HG02571 (cell line): ENCODE results near the gene PPP1R14B.

ENCODE experiments used
- ATAC-seq: cut with Tn5 transposase; IDR thresholded peaks from one replicate; pipeline ENCODE4 v1.9.1; 2021; ENCODE audit warnings: mild to moderate bottlenecking, moderate library complexity; ENCODE audit not compliant: unreplicated experiment

PPP1R14B gene

DNA sequence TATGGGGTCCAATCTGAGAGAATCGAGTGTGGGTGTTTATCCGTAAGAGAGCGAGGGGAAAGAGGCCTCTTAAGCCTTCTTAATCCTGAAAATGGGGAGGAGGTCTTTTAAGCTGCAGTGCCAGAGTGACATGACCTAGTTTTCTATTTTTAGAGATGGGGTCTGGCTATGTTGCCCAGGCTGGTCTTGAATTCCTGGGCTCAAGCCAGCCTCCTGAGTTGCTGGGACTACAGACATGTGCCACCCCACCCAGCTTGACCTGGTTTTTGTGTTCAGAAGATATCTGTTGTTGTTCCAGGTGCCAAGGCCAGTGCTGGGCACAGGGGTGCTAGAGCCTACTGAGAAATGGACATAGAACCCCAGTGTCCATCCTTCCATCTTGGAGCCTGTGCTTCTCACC, 36.3 kb upstream of the PPP1R14B start:
- ATAC-seq, result no peak

DNA sequence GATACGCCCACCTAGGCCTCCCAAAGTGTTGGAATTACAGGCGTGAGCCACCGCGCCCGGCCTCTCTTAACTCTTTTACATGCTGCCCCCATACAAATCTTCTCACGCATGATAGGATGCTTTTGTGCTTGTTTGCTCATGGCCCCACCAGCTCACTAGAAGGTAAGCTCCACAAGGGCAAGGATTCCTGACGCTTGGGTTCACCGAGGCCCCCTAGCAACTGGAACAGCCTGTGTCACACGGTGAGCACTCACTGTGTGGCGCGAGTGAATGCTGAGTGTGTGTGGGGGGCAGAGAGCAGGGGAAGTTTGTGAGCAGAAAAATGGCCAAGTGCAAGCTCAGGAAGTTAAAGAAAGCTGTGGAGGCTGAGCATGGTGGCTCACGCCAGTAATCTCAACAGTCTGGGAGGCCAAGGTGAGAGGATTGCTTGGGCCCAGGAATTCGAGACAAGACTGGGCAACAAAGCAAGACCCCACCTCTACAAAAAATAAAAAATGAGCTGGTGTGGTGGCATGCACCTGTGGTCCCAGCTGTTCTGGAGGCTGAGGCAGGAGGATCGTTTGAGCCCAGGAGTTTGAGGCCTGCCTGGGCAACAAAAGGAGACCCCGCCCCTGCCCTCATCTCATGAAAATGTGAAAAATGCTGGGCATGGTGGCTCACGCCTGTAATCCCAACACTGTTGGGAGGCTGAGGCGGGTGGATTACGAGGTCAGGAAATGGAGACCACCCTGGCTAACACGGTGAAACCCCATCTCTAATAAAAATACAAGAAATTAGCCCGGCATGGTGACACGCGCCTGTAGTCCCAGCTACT, 35.4 kb upstream of the PPP1R14B start:
- no peak for ATAC-seq

DNA sequence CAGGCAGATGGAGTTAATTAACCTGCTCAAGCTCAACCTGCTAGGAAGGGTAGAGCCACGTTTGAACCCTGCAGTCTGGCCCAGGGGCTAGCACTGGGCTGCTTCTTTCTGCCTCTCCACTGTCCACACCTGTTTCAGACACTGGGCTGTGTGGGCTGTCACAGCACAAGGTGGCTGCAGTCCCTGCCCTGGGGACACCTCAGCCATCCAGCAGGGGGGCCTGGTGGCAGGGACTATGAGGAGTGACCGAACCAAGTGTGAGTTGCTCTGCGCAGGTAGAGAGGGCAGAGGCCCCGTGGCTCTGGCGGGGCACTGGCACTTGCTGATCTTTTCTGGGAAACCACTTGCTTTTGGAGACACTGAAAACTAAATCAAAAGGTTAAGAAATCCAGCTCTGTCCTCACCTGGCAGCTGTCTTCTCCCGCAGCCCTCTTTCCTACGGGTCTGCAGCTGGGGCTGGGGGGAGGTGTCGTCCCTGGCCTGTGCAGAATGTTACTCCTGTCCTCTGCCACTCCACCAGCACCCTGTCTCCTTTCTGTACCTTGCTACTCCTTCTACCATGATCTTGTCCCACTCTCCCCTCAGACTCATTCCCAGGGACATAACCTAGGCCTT, 31.9 kb upstream of the PPP1R14B start:
- no peak for ATAC-seq

DNA sequence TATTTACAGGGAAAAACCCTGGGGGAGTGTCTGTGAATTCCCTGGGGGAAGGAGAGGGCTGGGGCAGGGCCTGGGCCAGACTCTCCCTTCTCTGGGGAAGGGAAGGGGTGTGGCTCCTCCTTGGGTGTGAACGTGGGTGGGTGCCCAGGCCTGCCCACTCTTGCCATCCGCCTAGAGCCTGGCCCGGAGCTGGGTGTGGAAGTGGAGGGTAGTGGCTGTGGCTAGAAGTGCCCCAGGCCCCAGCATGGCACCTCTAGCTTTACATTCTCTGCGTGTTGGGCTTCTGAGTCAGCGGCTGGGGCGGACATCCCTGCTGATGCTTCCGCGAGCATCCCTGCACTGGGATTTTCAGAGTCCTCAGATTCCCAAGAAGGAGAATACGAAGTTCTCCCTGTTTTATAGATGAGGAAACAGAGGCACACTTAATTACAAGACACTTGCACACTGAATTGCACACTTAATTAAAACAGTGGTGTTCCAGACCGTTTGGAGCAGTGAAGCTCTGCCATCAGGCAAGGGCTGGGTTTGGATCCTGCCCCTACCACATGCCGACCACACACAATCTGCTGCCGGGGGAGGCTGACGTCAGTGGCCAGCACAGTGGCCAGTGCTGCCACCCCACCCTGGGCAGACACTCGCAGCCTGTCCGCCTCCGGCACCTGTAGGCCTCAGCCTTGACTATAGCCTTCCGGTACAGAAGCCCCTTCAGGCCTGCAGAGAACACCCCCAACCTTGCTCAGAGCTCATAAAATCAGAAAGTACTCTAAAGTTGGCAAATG, 30.1 kb upstream of the PPP1R14B start:
- ATAC-seq, result no peak

DNA sequence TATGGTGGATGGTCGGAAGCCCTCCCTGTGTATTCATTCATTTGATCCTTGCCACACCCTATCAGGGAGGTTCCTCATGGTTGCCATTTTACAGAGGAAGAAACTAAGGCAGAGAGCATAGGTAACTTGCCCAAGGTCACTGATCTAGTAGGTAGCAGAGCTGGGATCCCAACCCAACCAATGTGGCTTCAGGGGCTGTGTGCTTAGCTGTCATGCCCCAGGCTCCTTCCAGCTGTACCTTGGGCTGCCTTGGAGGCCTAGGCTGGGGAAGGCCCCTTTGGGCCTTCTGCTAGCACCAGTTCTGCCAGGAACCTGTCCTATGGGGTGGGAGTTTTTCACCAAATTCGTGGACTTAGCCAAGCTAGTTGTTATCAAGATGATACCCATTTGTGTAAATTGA, 29.1 kb upstream of the PPP1R14B start:
- no peak for ATAC-seq

DNA sequence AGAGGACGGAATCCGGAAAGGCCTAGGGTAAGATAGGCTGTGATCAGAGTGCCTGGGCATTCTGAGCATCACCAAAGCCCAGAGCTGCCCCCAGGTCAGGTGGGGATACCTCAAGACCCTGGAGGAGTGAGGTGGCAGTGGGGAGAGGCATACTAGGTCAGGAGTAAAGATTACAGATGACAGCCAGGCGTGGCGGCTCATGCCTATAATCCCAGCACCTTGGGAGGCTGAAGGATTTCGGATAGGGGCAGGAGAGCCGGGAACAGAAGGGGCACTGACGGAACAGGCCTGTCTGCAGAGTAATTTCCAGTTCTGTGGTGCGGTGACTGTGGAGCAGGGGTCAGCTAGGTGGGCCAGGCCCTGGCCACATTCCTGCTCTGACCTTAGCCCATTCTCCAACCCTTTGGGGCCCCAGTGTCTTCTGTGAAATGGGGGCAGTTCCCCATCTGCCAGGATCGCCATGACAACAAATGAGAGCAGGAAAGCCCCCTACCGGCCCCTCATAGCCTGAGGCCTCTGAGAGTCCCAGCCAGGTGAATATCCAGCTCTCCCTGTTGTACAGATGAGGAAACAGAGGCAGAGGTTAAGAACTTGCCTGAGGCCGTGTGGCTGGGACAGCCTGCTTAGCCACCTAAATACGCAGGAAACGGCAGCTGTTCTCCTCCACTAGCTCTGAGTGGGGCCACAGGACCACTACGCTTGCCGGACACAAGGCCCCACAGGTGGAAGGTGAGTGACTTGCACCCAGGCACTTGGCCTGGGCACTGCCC, 28.5 kb upstream of the PPP1R14B start:
- ATAC-seq, result no peak

DNA sequence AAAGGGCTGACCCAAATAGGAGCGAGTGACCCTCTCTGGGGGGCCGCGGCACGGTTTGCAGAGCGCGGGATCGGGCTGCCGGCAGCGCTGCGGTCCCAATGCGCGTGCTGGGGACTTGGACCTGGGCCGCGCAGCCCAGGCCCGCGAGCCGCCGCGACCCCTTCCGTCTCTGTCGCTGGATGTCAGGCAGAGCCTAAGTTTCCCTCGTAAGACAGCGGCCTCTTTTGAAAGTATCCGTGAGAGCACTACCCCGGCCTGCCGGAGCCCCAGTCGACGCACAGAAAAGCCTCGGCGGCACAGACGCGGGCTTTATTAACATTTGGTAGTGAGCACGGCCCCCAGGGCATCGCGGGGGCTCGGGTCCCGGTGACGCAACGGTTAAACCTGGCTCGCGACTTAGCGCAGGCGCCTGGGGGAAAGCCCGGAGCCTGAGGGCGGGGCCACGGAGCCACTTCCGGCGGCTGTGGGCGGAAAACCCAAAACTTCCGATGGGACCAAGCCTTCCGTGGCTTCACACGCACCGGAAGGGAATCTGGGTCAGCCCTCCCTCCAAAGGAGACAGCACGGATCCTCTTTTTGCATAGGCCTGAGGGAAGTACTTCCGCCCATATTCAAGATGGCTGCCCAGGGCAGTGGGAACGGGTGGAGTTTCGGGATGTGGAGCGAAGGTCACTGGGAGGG, 22.9 kb upstream of the PPP1R14B start:
- peak; percentile 71 for ATAC-seq

DNA sequence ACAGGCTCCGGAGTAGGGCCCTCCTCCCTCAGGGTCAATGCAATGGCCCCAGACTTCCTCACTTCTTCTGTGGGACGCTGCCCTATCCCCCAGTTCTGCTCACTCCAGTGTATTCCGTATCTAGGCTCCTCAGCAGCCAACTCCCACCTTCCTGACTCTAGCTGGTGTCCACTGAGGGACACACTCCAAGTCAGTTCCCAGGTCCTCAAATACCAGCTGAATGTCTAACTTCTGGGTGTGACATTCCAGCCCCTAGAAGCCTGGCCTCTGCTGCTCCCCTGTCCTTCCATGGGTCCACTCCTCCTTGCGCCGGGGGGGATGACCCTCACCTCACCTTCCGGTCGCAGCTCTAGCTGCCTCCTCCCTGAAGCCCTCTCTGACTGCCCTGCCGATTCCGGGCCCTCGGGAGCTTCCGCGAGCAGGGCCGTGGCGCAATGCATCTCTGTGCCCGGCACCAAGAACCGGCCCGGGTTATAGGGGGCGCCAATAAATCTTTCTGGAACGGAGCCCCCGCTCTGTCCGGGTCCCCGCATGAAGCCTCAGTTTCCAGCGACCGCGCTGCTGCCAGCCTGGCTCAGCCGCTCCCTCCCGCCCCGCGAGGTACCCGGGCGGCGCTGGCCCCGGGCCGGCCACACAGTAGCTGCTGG, 22.3 kb upstream of the PPP1R14B start:
- peak; percentile 4 for ATAC-seq

DNA sequence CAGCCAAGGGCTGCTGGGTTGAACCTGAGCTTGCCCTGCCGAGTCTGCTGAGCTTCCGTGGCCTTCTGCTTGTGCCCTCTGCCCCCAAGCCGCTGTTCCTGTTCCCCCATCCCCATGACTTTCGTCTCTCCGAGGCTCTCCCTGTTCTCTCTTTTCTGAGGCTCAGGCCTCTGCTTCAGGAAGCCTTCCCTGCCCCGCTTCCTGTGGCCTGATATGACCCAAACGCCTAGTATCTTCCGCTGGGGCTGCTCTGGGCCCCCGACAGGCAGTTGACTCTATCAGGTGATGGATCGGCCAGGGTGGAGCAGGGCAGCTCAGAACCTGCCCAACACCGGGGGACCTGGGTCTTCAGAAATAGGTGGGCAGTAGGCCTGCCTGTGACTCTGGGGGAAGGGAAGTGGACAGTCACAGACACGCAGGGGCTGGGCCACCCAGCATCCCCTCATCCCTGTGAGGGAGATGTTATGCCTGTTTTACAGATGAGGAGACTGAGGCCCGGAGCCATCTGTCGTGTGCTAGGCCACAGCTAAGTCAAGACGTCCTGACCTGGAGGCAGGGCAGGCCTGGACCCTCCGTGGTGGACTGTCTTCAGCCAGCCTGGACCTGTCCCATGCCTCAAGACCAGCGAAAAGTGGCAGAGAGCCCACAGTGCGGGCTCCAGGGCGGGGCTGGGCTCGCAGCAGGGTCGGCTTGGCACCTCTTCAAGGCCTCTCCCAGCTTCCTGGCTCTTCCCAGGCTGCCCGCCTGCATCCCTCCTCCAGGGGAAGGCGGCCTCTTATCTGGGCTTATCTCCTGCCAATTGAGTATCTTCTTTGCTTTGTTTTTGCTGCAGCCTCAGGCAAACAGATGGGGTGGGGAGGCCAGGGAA, 21.5 kb upstream of the PPP1R14B start:
- no peak for ATAC-seq

DNA sequence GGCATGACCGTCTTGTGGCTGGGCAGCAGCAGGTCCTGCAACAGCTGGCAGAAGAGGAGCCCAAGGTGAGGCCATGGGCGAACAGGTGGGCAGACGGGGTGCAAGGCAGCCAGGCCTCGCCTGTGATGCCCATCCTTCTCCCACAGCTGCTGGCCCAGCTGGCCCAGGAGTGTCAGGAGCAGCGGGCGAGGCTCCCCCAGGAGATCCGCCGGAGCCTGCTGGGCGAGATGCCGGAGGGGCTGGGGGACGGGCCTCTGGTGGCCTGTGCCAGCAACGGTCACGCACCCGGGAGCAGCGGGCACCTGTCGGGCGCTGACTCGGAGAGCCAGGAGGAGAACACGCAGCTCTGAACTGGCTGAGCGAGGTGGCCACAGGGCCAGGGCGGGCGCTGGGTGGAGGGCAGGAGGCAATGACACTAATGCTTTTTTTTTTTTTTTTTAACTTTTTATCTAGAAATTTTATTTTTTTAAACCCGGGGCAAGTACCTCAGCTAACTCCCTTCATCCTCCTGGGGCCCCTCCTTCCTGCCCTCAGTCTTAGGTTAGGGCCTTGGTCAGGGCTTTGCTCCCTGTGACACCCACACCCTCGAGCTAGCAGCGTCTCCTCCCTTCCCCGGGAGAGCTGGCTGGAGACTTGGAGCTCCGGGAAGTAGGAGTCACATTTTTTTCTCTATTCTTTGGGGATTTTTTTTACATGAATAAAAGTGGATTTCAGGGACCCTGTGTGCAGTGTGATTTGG, 20.6 kb upstream of the PPP1R14B start:
- ATAC-seq, result no peak

DNA sequence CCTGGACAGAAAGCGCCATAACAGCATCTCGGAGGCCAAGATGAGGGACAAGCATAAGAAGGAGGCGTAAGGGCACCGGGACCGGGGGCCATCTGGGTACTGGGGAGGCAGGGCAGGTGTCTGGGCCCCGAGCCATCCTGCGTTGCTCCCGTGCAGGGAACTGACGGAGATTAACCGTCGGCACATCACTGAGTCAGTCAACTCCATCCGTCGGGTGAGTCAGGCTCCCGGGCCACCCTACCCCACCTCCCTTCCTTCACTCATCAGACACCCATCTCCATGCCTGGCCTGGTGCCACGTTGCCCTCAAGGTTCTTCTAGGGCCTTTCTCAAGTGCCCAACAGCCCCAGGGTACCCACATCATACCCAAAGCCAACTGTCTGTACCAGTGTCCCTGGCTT, 19.6 kb upstream of the PPP1R14B start:
- ATAC-seq, result no peak

DNA sequence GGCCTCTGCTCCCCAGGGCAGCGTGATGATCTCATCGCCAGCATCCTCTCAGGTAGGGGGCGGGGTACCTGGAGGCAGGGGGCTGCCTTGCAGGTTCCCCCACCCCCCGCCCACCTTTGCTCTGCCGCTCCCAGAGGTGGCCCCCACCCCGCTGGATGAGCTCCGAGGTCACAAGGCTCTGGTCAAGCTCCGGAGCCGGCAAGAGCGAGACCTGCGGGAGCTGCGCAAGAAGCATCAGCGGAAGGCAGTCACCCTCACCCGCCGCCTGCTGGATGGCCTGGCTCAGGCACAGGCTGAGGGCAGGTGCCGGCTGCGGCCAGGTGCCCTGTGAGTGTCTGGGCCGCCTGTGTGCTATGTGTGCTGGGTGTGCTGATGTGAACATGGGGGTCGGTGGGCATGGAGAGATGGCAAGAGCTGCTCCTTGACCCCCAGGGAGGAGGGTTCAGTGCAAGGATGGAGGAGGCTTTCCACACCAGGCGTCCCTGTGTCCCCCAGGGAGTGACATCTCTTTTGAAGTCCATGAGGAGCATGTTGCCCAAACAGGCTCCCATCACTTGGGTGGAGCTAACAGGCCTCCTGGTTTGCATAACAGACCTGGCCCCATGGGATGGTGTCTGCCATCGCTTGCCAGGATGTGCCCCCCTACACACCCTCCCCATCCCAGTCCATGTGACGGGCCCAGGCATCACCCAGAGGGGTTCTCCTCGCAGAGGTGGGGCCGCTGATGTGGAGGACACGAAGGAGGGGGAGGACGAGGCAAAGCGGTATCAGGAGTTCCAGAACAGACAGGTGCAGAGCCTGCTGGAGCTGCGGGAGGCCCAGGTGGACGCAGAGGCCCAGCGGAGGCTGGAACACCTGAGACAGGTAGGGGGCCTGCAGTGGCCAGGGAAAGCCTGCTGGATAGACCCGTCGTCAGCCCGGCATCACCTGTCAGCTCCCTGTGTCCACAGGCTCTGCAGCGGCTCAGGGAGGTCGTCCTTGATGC, 18.7 kb upstream of the PPP1R14B start:
- ATAC-seq, result no peak

DNA sequence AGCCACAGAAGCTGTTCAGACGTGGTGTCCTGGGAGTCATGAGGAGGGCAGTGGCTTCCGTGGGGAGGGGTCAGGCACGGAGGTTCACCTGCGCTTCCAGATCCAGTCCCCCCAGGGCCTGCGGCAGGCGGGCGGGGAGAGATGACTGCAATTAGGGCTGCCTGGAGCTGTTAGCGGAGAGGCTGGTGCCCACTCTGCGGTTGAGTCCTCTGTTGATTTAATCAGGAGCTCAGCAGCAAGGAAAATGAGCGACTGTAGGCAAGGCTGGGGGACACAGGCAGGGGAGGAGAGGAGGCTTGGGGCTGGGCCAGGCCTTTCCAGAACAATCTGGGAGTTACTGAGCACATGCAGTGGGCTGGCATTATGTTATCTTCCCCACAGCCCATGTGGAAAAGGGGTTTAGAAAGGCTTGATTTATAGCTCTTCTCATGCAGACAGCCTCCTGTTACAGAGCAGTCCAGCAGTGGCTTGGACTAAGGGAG, 17.7 kb upstream of the PPP1R14B start:
- ATAC-seq, result no peak

DNA sequence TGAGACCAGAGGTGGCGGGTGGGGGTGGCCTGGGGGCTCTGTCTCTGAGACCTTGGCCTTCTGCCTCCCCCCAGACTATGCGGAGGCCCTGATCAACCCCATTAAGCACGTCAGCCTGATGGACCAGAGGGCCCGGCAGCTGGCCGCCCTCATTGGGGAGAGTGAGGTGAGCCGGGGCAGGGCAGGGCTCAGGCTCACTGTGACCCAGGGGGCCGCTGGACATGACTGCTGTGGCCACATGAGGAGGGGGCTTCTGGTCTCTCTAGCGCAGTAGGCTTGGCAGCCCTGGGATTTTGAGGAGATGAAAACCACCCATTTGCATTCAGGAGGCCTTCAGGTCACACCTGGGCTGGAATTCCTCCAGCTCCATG, 17.2 kb upstream of the PPP1R14B start:
- no peak for ATAC-seq

DNA sequence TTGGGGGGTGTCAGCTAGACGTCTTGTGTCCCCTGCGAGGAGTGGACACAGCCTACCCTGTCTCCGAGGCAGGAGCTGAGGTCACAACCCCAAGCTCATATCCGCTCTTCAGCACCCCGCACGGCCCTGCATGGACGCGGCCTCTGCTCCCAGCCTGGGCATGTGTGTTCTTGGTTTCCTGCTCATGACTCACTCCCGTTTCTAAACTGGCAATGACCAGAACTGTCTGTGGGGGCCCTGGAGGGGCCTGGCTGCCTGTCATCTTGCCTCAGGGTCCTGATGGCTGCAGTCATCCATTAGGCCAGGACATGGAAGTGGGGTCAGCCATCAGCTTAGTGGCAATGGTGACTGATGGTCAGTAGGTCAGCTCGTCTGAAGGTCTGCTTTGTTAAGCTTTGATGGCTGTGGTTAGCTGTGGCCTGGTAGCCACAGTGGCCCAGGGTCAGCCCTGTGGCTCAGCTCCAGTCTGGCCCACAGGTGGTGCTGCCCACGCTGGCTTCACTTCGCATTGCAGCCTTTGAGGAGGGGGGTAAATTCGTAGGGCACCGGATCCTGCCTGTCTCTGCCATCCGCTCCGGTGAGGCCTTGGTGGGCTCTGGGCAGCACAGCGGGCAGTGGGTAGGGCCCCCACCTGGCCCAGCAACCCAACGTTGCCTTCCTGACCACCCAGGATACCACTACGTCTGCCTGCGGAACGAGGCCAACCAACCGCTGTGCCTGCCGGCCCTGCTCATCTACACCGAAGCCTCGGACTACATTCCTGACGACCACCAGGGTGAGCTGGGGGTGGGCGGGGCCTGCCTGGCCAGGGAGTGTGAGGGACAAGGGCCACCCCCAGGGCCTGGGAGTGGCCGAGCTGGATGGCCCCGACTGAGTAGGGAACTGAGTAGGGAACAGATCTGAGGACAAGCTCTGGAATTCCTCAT, 16.5 kb upstream of the PPP1R14B start:
- no peak for ATAC-seq
